Endothelial cell (in vitro differentiated cells): ENCODE data around the gene CAMTA1. TPM values are rescaled to one million over a fixed set of nuclear protein-coding genes. Genes with fewer than 3 reads are reported as not detected.

Experiments
- DNase-seq: peaks from one replicate; pipeline ENCODE4 v3.0.0; 2021; ENCODE audit warnings: low spot score
- H3K27ac Mint-ChIP-seq: one replicate; pipeline ENCODE4 v1.8.0; 2021; ENCODE audit warnings: mixed read lengths, inconsistent platforms; ENCODE audit not compliant: unreplicated experiment
- H3K27me3 Mint-ChIP-seq: one replicate; pipeline ENCODE4 v1.8.0; 2021; ENCODE audit warnings: mild to moderate bottlenecking, moderate library complexity, mixed read lengths, inconsistent platforms; ENCODE audit not compliant: unreplicated experiment
- H3K36me3 Mint-ChIP-seq: one replicate; pipeline ENCODE4 v1.8.0; 2021; ENCODE audit warnings: mild to moderate bottlenecking, low read depth, mixed read lengths, inconsistent platforms; ENCODE audit not compliant: unreplicated experiment
- H3K4me1 Mint-ChIP-seq: one replicate; pipeline ENCODE4 v1.8.0; 2021; ENCODE audit warnings: mild to moderate bottlenecking, mixed read lengths, inconsistent platforms; ENCODE audit not compliant: unreplicated experiment
- H3K4me3 Mint-ChIP-seq: one replicate; pipeline ENCODE4 v1.8.0; 2021; ENCODE audit warnings: mild to moderate bottlenecking, mixed read lengths, inconsistent platforms; ENCODE audit not compliant: unreplicated experiment
- H3K9me3 Mint-ChIP-seq: one replicate; pipeline ENCODE4 v1.8.0; 2021; ENCODE audit warnings: mixed read lengths, inconsistent platforms; ENCODE audit not compliant: unreplicated experiment
- CTCF ChIP-seq: fragments of 200-600 bp; sonication (generic); IDR thresholded peaks from one replicate; pipeline ENCODE4 v1.5.0; 2021; ENCODE audit warnings: antibody characterized with exemption; ENCODE audit not compliant: unreplicated experiment
- total RNA-seq: library from RNA; stranded (reverse); fragmentation: NEBNext Ultra II Directional; extraction: Animal tissue kit (Norgen Biotek cat#: 25700); gene quantifications from one replicate; pipeline ENCODE4 v1.2.1, GENCODE V29; 2021; ENCODE audit not compliant: unreplicated experiment

The CAMTA1 gene
- total RNA-seq, 1 donor from 2014 or later, result 87.3 TPM

GRCh38 chr1:7508052-7508933, 723.0 kb downstream of the CAMTA1 start:
- H3K36me3 Mint-ChIP-seq, result no peaks in the 10 kb centered on the region
- H3K9me3 Mint-ChIP-seq, result no peaks in the 10 kb centered on the region
- H3K4me3 Mint-ChIP-seq, result no peak overlapping the region
- no peak overlapping the region for H3K27ac Mint-ChIP-seq
- DNase-seq, result no peak
- peaks cover 4% of the 10 kb centered on the region for H3K27me3 Mint-ChIP-seq
- TF ChIP-seq CTCF, result no peak
- H3K4me1 Mint-ChIP-seq, result no peaks in the 10 kb centered on the region

- H3K4me3 Mint-ChIP-seq, result no peak overlapping the region
- TF ChIP-seq CTCF, result no peak
- H3K4me1 Mint-ChIP-seq, result no peaks in the 10 kb centered on the region
Measured at GRCh38 chr1:7508934-7509519, 723.8 kb downstream of the CAMTA1 start.

GRCh38 chr1:7509598-7509997, 724.3 kb downstream of the CAMTA1 start:
- Mint-ChIP-seq H3K36me3 (no peaks in the 10 kb centered on the region), H3K27ac (no peak overlapping the region), H3K27me3 (peaks cover 6% of the 10 kb centered on the region), H3K4me1 (no peaks in the 10 kb centered on the region), H3K9me3 (no peaks in the 10 kb centered on the region), H3K4me3 (no peak overlapping the region)
- no peak for TF ChIP-seq CTCF
- no peak for DNase-seq

More at GRCh38 chr1:7508934-7509519, 723.8 kb downstream of the CAMTA1 start:
- Mint-ChIP-seq H3K9me3 (no peaks in the 10 kb centered on the region), H3K27ac (no peak overlapping the region), H3K27me3 (peaks cover 6% of the 10 kb centered on the region), H3K36me3 (no peaks in the 10 kb centered on the region)
- DNase-seq, result no peak

- no peaks in the 10 kb centered on the region for H3K9me3 Mint-ChIP-seq
- no peak overlapping the region for H3K4me3 Mint-ChIP-seq
- no peak for TF ChIP-seq CTCF
- H3K27me3 Mint-ChIP-seq, result peaks cover 6% of the 10 kb centered on the region
- no peak for DNase-seq
- H3K36me3 Mint-ChIP-seq, result no peaks in the 10 kb centered on the region
- no peaks in the 10 kb centered on the region for H3K4me1 Mint-ChIP-seq
- no peak overlapping the region for H3K27ac Mint-ChIP-seq
Measured at GRCh38 chr1:7510389-7510931, 725.2 kb downstream of the CAMTA1 start.

GRCh38 chr1:7511381-7511780, 726.1 kb downstream of the CAMTA1 start:
- Mint-ChIP-seq H3K27ac (no peak overlapping the region), H3K36me3 (no peaks in the 10 kb centered on the region), H3K9me3 (no peaks in the 10 kb centered on the region), H3K4me3 (no peak overlapping the region), H3K27me3 (peaks cover 6% of the 10 kb centered on the region), H3K4me1 (no peaks in the 10 kb centered on the region)
- no peak for TF ChIP-seq CTCF
- DNase-seq, result no peak
